GM12878 (cell line): ENCODE measurements around the gene DAB2IP. TPM values are rescaled to one million over a fixed set of nuclear protein-coding genes. Genes with fewer than 3 reads are reported as not detected.

ENCODE experiments used
- ATAC-seq: fragments of 200-7000 bp; cut with Tn5 transposase; 3 replicates; pipeline ENCODE4 v1.9.1; 2020; ENCODE audit warnings: mild to moderate bottlenecking, moderate library complexity
- BruUV-seq: library from RNA; stranded (reverse); fragments of 400-500 nt; replicated peaks from 2 replicates; lab custom pipeline; 2021; lab: Mats Ljungman, UMichigan
- CTCF ChIA-PET: fragments of 300-600 bp; sonication (Branson Sonifier 250); formaldehyde crosslinking; extraction: SDS; loops from one replicate; lab custom pipeline; 2021; ENCODE audit warnings: inconsistent platforms; lab: Yijun Ruan, JAX
- POLR2A ChIA-PET: fragments of 350-600 bp; formaldehyde crosslinking; extraction: SDS; loops from one replicate; lab custom pipeline; 2021; ENCODE audit warnings: inconsistent platforms; lab: Charles Lee
- RAD21 ChIA-PET: fragments of 300-600 bp; sonication (Branson Sonifier 250); formaldehyde crosslinking; loops from one replicate; lab custom pipeline; 2023; ENCODE audit warnings: antibody characterized with exemption; ENCODE audit not compliant: unreplicated experiment; lab: Charles Lee
- SMC1A ChIA-PET: fragments of 300-600 bp; sonication (Branson Sonifier 250); formaldehyde crosslinking; loops from one replicate; lab custom pipeline; 2023; ENCODE audit not compliant: unreplicated experiment, uncharacterized antibody; lab: Charles Lee
- DNase-seq: peaks from one replicate; pipeline ENCODE4 v3.0.0-alpha.2; 2011; ENCODE audit warnings: low read depth, low spot score
- FAIRE-seq: peaks from 3 replicates; lab custom pipeline; 2011; peaks lifted over from hg19 to GRCh38; lab: Jason Lieb, UNC
- H2AFZ ChIP-seq: 2 replicates; pipeline ENCODE4 v1.6.0; 2011; ENCODE audit warnings: low read depth, low read length, control low read depth; ENCODE audit not compliant: control insufficient read depth
- H3K27ac ChIP-seq: 2 replicates; pipeline ENCODE4 v1.5.1; 2011; ENCODE audit warnings: control low read depth; ENCODE audit not compliant: control insufficient read depth, insufficient read depth
- H3K27me3 ChIP-seq, 2 experiments: replicated peaks in 1 of 2; 2 replicates each; pipeline versions ENCODE4 v1.6.0 to v1.6.1; 2011; ENCODE audit warnings: low read length in 1 of 2; ENCODE audit not compliant: control insufficient read depth in 2 of 2, insufficient read depth in 2 of 2
- H3K36me3 ChIP-seq, 2 experiments: 2 replicates each; pipeline ENCODE4 v1.5.1; 2011; ENCODE audit warnings: low read length in 1 of 2; ENCODE audit not compliant: control insufficient read depth in 2 of 2, insufficient read depth in 2 of 2
- H3K4me1 ChIP-seq: 2 replicates; pipeline ENCODE4 v1.6.1; 2011; ENCODE audit warnings: mild to moderate bottlenecking, low read length, moderate library complexity, mixed read lengths; ENCODE audit not compliant: control insufficient read depth, insufficient read depth
- H3K4me2 ChIP-seq: 2 replicates; pipeline ENCODE4 v1.6.0; 2011; ENCODE audit warnings: control low read depth; ENCODE audit not compliant: control insufficient read depth, insufficient read depth
- H3K4me3 ChIP-seq: fragments of 200-600 bp; sonication (generic); 2 replicates; pipeline ENCODE4 v1.5.1; 2016
- H3K79me2 ChIP-seq: 2 replicates; pipeline ENCODE4 v1.6.0; 2011; ENCODE audit warnings: low read length; ENCODE audit not compliant: control insufficient read depth, insufficient read depth
- H3K9ac ChIP-seq: 2 replicates; pipeline ENCODE4 v1.8.0; 2011; ENCODE audit warnings: low read length, control low read depth, mixed read lengths; ENCODE audit not compliant: control insufficient read depth, insufficient read depth
- H3K9me3 ChIP-seq: replicated peaks from 3 replicates; pipeline ENCODE4 v1.5.1; 2011; ENCODE audit warnings: mild to moderate bottlenecking, low read length; ENCODE audit not compliant: control insufficient read depth, insufficient read depth
- H4K20me1 ChIP-seq: 2 replicates; pipeline ENCODE4 v1.6.0; 2011; ENCODE audit not compliant: control insufficient read depth, insufficient read depth
- BACH1 ChIP-seq: fragments of 450-650 bp; IDR thresholded peaks from 2 replicates; pipeline ENCODE4 v1.6.1; 2017; ENCODE audit warnings: mild to moderate bottlenecking, borderline replicate concordance
- EGR1 ChIP-seq, 2 experiments: IDR thresholded peaks; 1 replicate in 1 of 2; 2 replicates in 1 of 2; pipeline ENCODE4 v1.6.1; 2011 to 2012; ENCODE audit warnings: low read depth in 2 of 2, low read length in 2 of 2, borderline replicate concordance in 1 of 2, mild to moderate bottlenecking in 1 of 2, moderate library complexity in 1 of 2
- ETV6 ChIP-seq, 2 experiments: fragments of 450-650 bp in 1 of 2; IDR thresholded peaks in 1 of 2; conservative IDR thresholded peaks in 1 of 2; 2 replicates each; pipeline ENCODE4 v1.6.1; 2014; ENCODE audit warnings: antibody characterized with exemption in 1 of 2, borderline replicate concordance in 1 of 2, low read depth in 1 of 2, mild to moderate bottlenecking in 1 of 2, moderate library complexity in 1 of 2
- IRF4 ChIP-seq: IDR thresholded peaks from 2 replicates; pipeline ENCODE4 v1.6.1; 2011; ENCODE audit warnings: low read depth, low read length
- PKNOX1 ChIP-seq: fragments of 450-650 bp; IDR thresholded peaks from 2 replicates; pipeline ENCODE4 v1.6.1; 2016; ENCODE audit warnings: mild to moderate bottlenecking
- RAD21 ChIP-seq: IDR thresholded peaks from 2 replicates; pipeline ENCODE4 v1.6.1; 2011; ENCODE audit warnings: mild to moderate bottlenecking, low read depth, low read length, moderate library complexity; ENCODE audit not compliant: insufficient read depth
- SMAD1 ChIP-seq: fragments of 450-650 bp; IDR thresholded peaks from 2 replicates; pipeline ENCODE4 v1.6.1; 2018; ENCODE audit warnings: mild to moderate bottlenecking, low read depth; ENCODE audit not compliant: partially characterized antibody
- SREBF2 ChIP-seq: IDR thresholded peaks from 2 replicates; pipeline ENCODE4 v1.6.1; 2012; ENCODE audit warnings: mild to moderate bottlenecking, low read length
- STAT1 ChIP-seq: fragments of 450-650 bp; conservative IDR thresholded peaks from 2 replicates; pipeline ENCODE4 v1.6.1; 2014; ENCODE audit warnings: antibody characterized with exemption, mild to moderate bottlenecking
- TARDBP ChIP-seq: IDR thresholded peaks from 2 replicates; pipeline ENCODE4 v1.6.1; 2016; ENCODE audit warnings: borderline replicate concordance
- TCF12 ChIP-seq: IDR thresholded peaks from 2 replicates; pipeline ENCODE4 v1.6.1; 2011; ENCODE audit warnings: low read depth, mild to moderate bottlenecking, low read length
- USF2 ChIP-seq: IDR thresholded peaks from 2 replicates; pipeline ENCODE4 v1.6.1; 2011; ENCODE audit warnings: low read depth, low read length, improper control_type of control experiment, borderline replicate concordance
- WRNIP1 ChIP-seq: IDR thresholded peaks from 2 replicates; pipeline ENCODE4 v1.6.1; 2011; ENCODE audit warnings: low read depth, low read length, improper control_type of control experiment, borderline replicate concordance
- WGBS: methylation state at CpG from one replicate; pipeline ENCODE4 v1.1.6; 2016; ENCODE audit warnings: low lambda C conversion rate; ENCODE audit not compliant: insufficient replicate concordance, insufficient coverage; ENCODE audit errors: missing lambda C conversion rate; 5-methylcytosine and 5-hydroxymethylcytosine counted together
- in situ Hi-C: fragments of 300-500 bp; cut with MboI; formaldehyde crosslinking; loops from 9 replicates; pipeline ENCODE4 v1.14.3; 2018; ENCODE audit warnings: mixed read lengths
- intact Hi-C: fragments of 100-400 bp; cut with micrococcal nuclease; formaldehyde crosslinking; loops from one replicate; pipeline ENCODE4 v1.14.2; 2022; ENCODE audit not compliant: unreplicated experiment
- polyA plus RNA-seq, 11 experiments: library from polyadenylated mRNA; depleted of rRNA in 4 of 11; unstranded in 6 of 11; stranded (reverse) in 5 of 11; fragments of >200 nt; fragmentation: Nextera tagmentation in 4 of 11; fragmentation: Illumina TruSeq in 1 of 11; extraction: Ambion mirVana in 4 of 11; extraction: Trizol in 1 of 11; gene quantifications; 1 replicate in 1 of 11; 2 replicates in 10 of 11; pipeline versions ENCODE4 v1.2.1 to v1.2.3, GENCODE V29; 2011 to 2016; ENCODE audit warnings: inconsistent platforms in 2 of 11, missing spikeins in 2 of 11, low read depth in 1 of 11
- total RNA-seq, 4 experiments: library from RNA; depleted of rRNA in 3 of 4; stranded (reverse); fragments of >200 nt in 3 of 4; fragmentation: Illumina TruSeq in 1 of 4; extraction: Trizol in 1 of 4; gene quantifications; 2 replicates each; pipeline versions ENCODE4 v1.2.1 to v1.2.3, GENCODE V29; 2013 to 2021
- TF ChIP-seq, protein P1 (sequence below): IDR thresholded peaks from 2 replicates; pipeline ENCODE4 v1.6.1; 2012; ENCODE audit warnings: low read depth, low read length, improper control_type of control experiment
- TF ChIP-seq, protein P2 (sequence below): fragments of 450-650 bp; IDR thresholded peaks from 2 replicates; pipeline ENCODE4 v1.6.1; 2017; ENCODE audit warnings: mild to moderate bottlenecking
- TF ChIP-seq, protein P3 (sequence below): fragments of 450-650 bp; formaldehyde crosslinking; IDR thresholded peaks from 2 replicates; pipeline ENCODE4 v1.4.0; 2022; ENCODE audit warnings: mild to moderate bottlenecking, moderate library complexity

The DAB2IP gene
- total and polyA plus RNA-seq, 10 of the 15 experiments (the other 5 are each of a cell fraction or from before 2014, with no cell fraction given) = 0.03 to 0.38 (median 0.14) TPM; not detected in 6

DNA sequence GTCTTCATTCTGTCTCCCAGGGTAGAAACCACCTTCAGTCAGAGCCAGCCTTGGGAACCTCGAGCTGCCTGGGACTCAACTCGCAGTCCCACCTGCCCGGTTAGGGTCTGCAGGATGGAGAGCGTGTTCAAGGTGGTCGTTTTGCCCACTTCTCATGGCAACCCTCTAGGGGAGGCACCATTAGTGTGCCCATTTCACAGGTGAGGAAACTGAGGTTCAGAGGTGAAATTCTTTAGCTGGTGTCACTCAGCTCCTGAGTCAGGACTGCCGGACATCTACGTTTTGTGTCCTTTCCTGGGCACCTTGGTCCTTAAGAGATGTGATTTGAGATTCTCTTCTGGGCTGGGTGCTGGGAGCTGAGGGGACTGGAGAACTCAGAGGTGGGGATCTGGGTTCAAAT is 30.0 kb downstream of the DAB2IP start (continued):
- TF ChIP-seq, protein P1, sequence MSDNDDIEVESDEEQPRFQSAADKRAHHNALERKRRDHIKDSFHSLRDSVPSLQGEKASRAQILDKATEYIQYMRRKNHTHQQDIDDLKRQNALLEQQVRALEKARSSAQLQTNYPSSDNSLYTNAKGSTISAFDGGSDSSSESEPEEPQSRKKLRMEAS = no peak
- TF ChIP-seq, protein P2, sequence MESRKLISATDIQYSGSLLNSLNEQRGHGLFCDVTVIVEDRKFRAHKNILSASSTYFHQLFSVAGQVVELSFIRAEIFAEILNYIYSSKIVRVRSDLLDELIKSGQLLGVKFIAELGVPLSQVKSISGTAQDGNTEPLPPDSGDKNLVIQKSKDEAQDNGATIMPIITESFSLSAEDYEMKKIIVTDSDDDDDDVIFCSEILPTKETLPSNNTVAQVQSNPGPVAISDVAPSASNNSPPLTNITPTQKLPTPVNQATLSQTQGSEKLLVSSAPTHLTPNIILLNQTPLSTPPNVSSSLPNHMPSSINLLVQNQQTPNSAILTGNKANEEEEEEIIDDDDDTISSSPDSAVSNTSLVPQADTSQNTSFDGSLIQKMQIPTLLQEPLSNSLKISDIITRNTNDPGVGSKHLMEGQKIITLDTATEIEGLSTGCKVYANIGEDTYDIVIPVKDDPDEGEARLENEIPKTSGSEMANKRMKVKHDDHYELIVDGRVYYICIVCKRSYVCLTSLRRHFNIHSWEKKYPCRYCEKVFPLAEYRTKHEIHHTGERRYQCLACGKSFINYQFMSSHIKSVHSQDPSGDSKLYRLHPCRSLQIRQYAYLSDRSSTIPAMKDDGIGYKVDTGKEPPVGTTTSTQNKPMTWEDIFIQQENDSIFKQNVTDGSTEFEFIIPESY = no peak
- TF ChIP-seq SREBF2 (no peak), STAT1 (no peak), RAD21 (no peak), PKNOX1 (no peak), WRNIP1 (no peak), TCF12 (no peak), EGR1 (IDR thresholded peaks at IDR 0.05; ENCODE audit: borderline replicate concordance in 1 of 2, low read depth in 2 of 2, low read length in 2 of 2) (no peak)

DNA sequence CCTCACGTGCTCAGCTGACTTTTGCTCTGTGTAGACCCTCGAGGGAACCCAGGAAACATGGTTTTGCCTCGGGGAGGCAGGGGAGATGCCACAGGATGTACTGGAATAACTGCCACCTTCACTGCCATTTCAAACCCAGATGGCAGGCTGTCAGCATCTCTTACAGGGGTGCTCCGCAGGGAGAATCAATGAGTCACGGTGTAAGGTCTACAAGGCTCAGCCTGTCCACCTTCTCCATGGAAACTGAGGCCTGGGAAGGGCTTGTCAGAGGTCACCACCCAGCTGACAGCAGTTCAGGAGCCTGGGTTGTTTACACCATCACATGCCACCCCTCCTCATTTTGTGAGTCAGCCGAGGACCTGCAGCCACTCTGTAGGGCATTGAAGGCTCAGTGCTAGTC is 30.8 kb downstream of the DAB2IP start:
- Histone ChIP-seq H3K9me3 (no peaks in the 10 kb centered on the region), H3K27ac (no peak overlapping the region), H3K27me3 (no peaks in the 10 kb centered on the region), H3K36me3 (no peaks in the 10 kb centered on the region), H3K4me3 (no peak overlapping the region), H3K9ac (no peak overlapping the region), H4K20me1 (0 out of 2 replicates have a peak, but pooled peaks cover 4% of the 10 kb centered on the region), H3K4me2 (no peak overlapping the region), H2AFZ (no peak overlapping the region), H3K4me1 (no peaks in the 10 kb centered on the region), H3K79me2 (no peaks in the 10 kb centered on the region)
- ChIA-PET POLR2A (no interaction called here), SMC1A (no interaction called here), RAD21 (no interaction called here), CTCF (interaction anchor here (1.5 to 3.1 kb wide), 2 partner anchors 14 to 135 kb away, joined by 3 to 16 read pairs; no protein-coding TSS in a partner anchor)
- no peak for FAIRE-seq
- TF ChIP-seq SMAD1 = no peak
- TF ChIP-seq BACH1 = no peak
- TF ChIP-seq, protein P3, sequence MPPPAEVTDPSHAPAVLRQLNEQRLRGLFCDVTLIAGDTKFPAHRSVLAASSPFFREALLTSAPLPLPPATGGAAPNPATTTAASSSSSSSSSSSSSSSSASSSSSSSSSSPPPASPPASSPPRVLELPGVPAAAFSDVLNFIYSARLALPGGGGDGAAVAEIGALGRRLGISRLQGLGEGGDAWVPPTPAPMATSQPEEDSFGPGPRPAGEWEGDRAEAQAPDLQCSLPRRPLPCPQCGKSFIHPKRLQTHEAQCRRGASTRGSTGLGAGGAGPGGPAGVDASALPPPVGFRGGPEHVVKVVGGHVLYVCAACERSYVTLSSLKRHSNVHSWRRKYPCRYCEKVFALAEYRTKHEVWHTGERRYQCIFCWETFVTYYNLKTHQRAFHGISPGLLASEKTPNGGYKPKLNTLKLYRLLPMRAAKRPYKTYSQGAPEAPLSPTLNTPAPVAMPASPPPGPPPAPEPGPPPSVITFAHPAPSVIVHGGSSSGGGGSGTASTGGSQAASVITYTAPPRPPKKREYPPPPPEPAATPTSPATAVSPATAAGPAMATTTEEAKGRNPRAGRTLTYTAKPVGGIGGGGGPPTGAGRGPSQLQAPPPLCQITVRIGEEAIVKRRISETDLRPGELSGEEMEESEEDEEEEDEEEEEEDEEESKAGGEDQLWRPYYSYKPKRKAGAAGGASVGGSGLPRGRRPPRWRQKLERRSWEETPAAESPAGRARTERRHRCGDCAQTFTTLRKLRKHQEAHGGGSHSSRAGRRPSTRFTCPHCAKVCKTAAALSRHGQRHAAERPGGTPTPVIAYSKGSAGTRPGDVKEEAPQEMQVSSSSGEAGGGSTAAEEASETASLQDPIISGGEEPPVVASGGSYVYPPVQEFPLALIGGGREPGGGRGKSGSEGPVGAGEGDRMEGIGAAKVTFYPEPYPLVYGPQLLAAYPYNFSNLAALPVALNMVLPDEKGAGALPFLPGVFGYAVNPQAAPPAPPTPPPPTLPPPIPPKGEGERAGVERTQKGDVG (CRISPR knock-in tag) = no peak
- no peak for TF ChIP-seq TARDBP
- no peak for TF ChIP-seq USF2
- TF ChIP-seq IRF4 = no peak
- no peak for TF ChIP-seq TCF12
- TF ChIP-seq ETV6 (conservative IDR thresholded peaks at IDR 0.05 in 1 of 2, IDR thresholded peaks at IDR 0.05 in 1 of 2; ENCODE audit: borderline replicate concordance in 1 of 2, low read depth in 1 of 2) = no peak
- no TSS peak for BruUV-seq
- intact Hi-C loops = no loop called here
- in situ Hi-C loops = no loop called here
- no peak for DNase-seq
- WGBS = 7% methylated on average over 6 of the region's 6 CpGs
- no peak for ATAC-seq
